ENCODE data around the gene SH3BP4. TPM values are rescaled to one million over a fixed set of nuclear protein-coding genes. Genes with fewer than 3 reads are reported as not detected.

The SH3BP4 gene
- total and polyA plus RNA-seq, 2 experiments from 2014 or later, result 59.3 to 100 TPM

GRCh38 chr2:234981197-234982095, 29.6 kb downstream of the SH3BP4 start:
- H4K20me1 ChIP-seq (ENCODE audit: insufficient read depth), result no peaks in the 10 kb centered on the region; the same call in 1 of the 2 replicates

GRCh38 chr2:234982096-234982834, 30.4 kb downstream of the SH3BP4 start:
- DNase-seq, result no peak
- Histone ChIP-seq H3K9me2 (ENCODE audit: insufficient read depth) (no peaks in the 10 kb centered on the region), H3K4me1 (ENCODE audit: insufficient read depth) (peaks cover 68% of the 10 kb centered on the region), H3K36me3 (ENCODE audit: low read depth) (no peaks in the 10 kb centered on the region), H3K27me3 (replicated peaks; ENCODE audit: insufficient read depth) (no peaks in the 10 kb centered on the region), H2AFZ (no peak overlapping the region), H3K79me2 (ENCODE audit: insufficient read depth) (peaks cover 93% of the 10 kb centered on the region), H3K27ac (peak overlapping the region; percentile 98), H3K4me2 (ENCODE audit: unreplicated experiment) (peak overlapping the region; percentile 74), H3K9ac (peak overlapping the region; percentile 83), H3K4me3 (peak overlapping the region; percentile 49), H3K9me3 (ENCODE audit: low read depth) (no peaks in the 10 kb centered on the region), H3F3A (ENCODE audit: insufficient read depth) (peaks cover 65% of the 10 kb centered on the region), H4K20me1 (ENCODE audit: insufficient read depth) (no peaks in the 10 kb centered on the region; the same call in 1 of the 2 replicates)
- 83 to 86% methylated on average over 16 to 17 of the region's 17 CpGs for WGBS, 2 experiments (ENCODE audit: low coverage in 1 of 2, low lambda C conversion rate in 2 of 2, missing lambda C conversion rate in 2 of 2)
- TF ChIP-seq EZH2 (IDR thresholded peaks at IDR 0.05; ENCODE audit: insufficient read depth, poor library complexity, severe bottlenecking) (no peak), EZH2phosphoT487 (IDR thresholded peaks at IDR 0.05; ENCODE audit: insufficient read depth, low read depth) (no peak)
- in situ Hi-C loops (cut with MboI), result no loop called here

More at GRCh38 chr2:234981197-234982095, 29.6 kb downstream of the SH3BP4 start:
- Histone ChIP-seq H3K27ac (peak overlapping the region; percentile 98), H3K79me2 (ENCODE audit: insufficient read depth) (peaks cover 93% of the 10 kb centered on the region), H3K4me1 (ENCODE audit: insufficient read depth) (peaks cover 68% of the 10 kb centered on the region), H3K27me3 (replicated peaks; ENCODE audit: insufficient read depth) (no peaks in the 10 kb centered on the region), H3K9me2 (ENCODE audit: insufficient read depth) (no peaks in the 10 kb centered on the region), H3K4me2 (ENCODE audit: unreplicated experiment) (peak overlapping the region; percentile 74), H3K9ac (peak overlapping the region; percentile 83), H2AFZ (no peak overlapping the region), H3K9me3 (ENCODE audit: low read depth) (no peaks in the 10 kb centered on the region), H3K36me3 (ENCODE audit: low read depth) (no peaks in the 10 kb centered on the region), H3F3A (ENCODE audit: insufficient read depth) (peaks cover 57% of the 10 kb centered on the region), H3K4me3 (peak overlapping the region; percentile 49)
- peak; percentile 99 for DNase-seq
- WGBS, 2 experiments (ENCODE audit: low coverage in 1 of 2, low lambda C conversion rate in 2 of 2, missing lambda C conversion rate in 2 of 2), result 3% methylated on average over 26 of the region's 26 CpGs
- TF ChIP-seq EZH2phosphoT487 (IDR thresholded peaks at IDR 0.05; ENCODE audit: insufficient read depth, low read depth) (0 out of 2 replicates have a peak, but pooled peaks have one; percentile 48), EZH2 (IDR thresholded peaks at IDR 0.05; ENCODE audit: insufficient read depth, poor library complexity, severe bottlenecking) (no peak)
- in situ Hi-C loops (cut with MboI), result no loop called here

GRCh38 chr2:234983011-234983726, 31.4 kb downstream of the SH3BP4 start:
- H3K36me3 ChIP-seq (ENCODE audit: low read depth), result no peaks in the 10 kb centered on the region
- H2AFZ ChIP-seq, result no peak overlapping the region
- H3K4me1 ChIP-seq (ENCODE audit: insufficient read depth), result peaks cover 64% of the 10 kb centered on the region
- H3K27ac ChIP-seq, result peak overlapping the region; percentile 98
- no peak for DNase-seq
- TF ChIP-seq EZH2phosphoT487 (IDR thresholded peaks at IDR 0.05; ENCODE audit: insufficient read depth, low read depth) (no peak), EZH2 (IDR thresholded peaks at IDR 0.05; ENCODE audit: insufficient read depth, poor library complexity, severe bottlenecking) (no peak)
- H3K9ac ChIP-seq, result peak overlapping the region; percentile 83
- H3K4me3 ChIP-seq, result no peak overlapping the region
- in situ Hi-C loops (cut with MboI), result no loop called here
- no peaks in the 10 kb centered on the region for H3K9me2 ChIP-seq (ENCODE audit: insufficient read depth)
- H4K20me1 ChIP-seq (ENCODE audit: insufficient read depth), result no peaks in the 10 kb centered on the region; the same call in 1 of the 2 replicates
- H3F3A ChIP-seq (ENCODE audit: insufficient read depth), result peaks cover 71% of the 10 kb centered on the region
- peaks cover 93% of the 10 kb centered on the region for H3K79me2 ChIP-seq (ENCODE audit: insufficient read depth)
- WGBS, 2 experiments (ENCODE audit: low coverage in 1 of 2, low lambda C conversion rate in 2 of 2, missing lambda C conversion rate in 2 of 2), result 87 to 93% methylated on average over 11 of the region's 11 CpGs
- H3K9me3 ChIP-seq (ENCODE audit: low read depth), result no peaks in the 10 kb centered on the region
- H3K27me3 ChIP-seq (replicated peaks; ENCODE audit: insufficient read depth), result no peaks in the 10 kb centered on the region
- peak overlapping the region; percentile 18 for H3K4me2 ChIP-seq (ENCODE audit: unreplicated experiment)

All from GM23248 (cell line).